Loucy (cell line): ENCODE measurements around the gene TDRD12.
"Not testable (repeated sequence)": the region's sequence is repeated elsewhere in the genome, so short reads cannot be mapped to it uniquely, and the experiment has no call there.

ENCODE experiments used
- H2AFZ ChIP-seq: fragments of 200-600 bp; sonication (generic); 2 replicates; pipeline ENCODE4 v1.6.0; 2016; ENCODE audit warnings: antibody characterized with exemption, mild to moderate bottlenecking, low read length, moderate library complexity
- H3F3A ChIP-seq: fragments of 200-600 bp; 2 replicates; pipeline ENCODE4 v1.6.0; 2016; ENCODE audit warnings: antibody characterized with exemption, low read depth, mild to moderate bottlenecking
- H3K27me3 ChIP-seq: fragments of 200-600 bp; sonication (generic); 2 replicates; pipeline ENCODE4 v1.6.1; 2014; ENCODE audit warnings: low read length, mild to moderate bottlenecking; ENCODE audit not compliant: insufficient read depth, poor library complexity, severe bottlenecking
- H3K36me3 ChIP-seq: fragments of 200-600 bp; sonication (generic); 2 replicates; pipeline ENCODE4 v1.6.1; 2016; ENCODE audit warnings: low read length; ENCODE audit not compliant: insufficient read depth
- H3K4me1 ChIP-seq: fragments of 200-600 bp; sonication (generic); 2 replicates; pipeline ENCODE4 v1.5.1; 2014; ENCODE audit warnings: low read length, mild to moderate bottlenecking; ENCODE audit not compliant: insufficient read depth, poor library complexity, severe bottlenecking
- H3K4me2 ChIP-seq: fragments of 200-600 bp; sonication (generic); 2 replicates; pipeline ENCODE4 v1.6.0; 2014; ENCODE audit warnings: antibody characterized with exemption, low read length, low read depth, mild to moderate bottlenecking; ENCODE audit not compliant: poor library complexity, severe bottlenecking
- H3K4me3 ChIP-seq: fragments of 200-600 bp; sonication (generic); 2 replicates; pipeline ENCODE4 v1.5.1; 2014; ENCODE audit warnings: low read length, mild to moderate bottlenecking, mixed read lengths; ENCODE audit not compliant: poor library complexity, severe bottlenecking
- H3K79me2 ChIP-seq: fragments of 200-600 bp; sonication (generic); 2 replicates; pipeline ENCODE4 v1.6.1; 2014; ENCODE audit warnings: low read length; ENCODE audit not compliant: insufficient read depth
- H3K9ac ChIP-seq: fragments of 200-600 bp; sonication (generic); 2 replicates; pipeline ENCODE4 v1.6.0; 2014; ENCODE audit warnings: mild to moderate bottlenecking, low read depth, low read length, moderate library complexity; ENCODE audit not compliant: poor library complexity, severe bottlenecking
- H3K9me2 ChIP-seq: fragments of 200-600 bp; sonication (generic); replicated peaks from 2 replicates; pipeline ENCODE4 v1.6.1; 2016; ENCODE audit warnings: low read depth, low read length, mixed read lengths
- H3K9me3 ChIP-seq: fragments of 200-600 bp; sonication (generic); 2 replicates; pipeline ENCODE4 v1.6.1; 2014; ENCODE audit warnings: mild to moderate bottlenecking, antibody characterized with exemption, low read length, low read depth; ENCODE audit not compliant: insufficient read depth
- H4K20me1 ChIP-seq: fragments of 200-600 bp; sonication (generic); 2 replicates; pipeline ENCODE4 v1.6.0; 2014; ENCODE audit warnings: antibody characterized with exemption, low read length, mild to moderate bottlenecking; ENCODE audit not compliant: insufficient read depth, poor library complexity, severe bottlenecking
- EZH2phosphoT487 ChIP-seq: fragments of 200-600 bp; IDR thresholded peaks from 2 replicates; pipeline ENCODE4 v1.6.1; 2018; ENCODE audit warnings: antibody characterized with exemption, mild to moderate bottlenecking, moderate library complexity, borderline replicate concordance
- TF ChIP-seq, protein P1 (sequence below): fragments of 200-600 bp; sonication (generic); conservative IDR thresholded peaks from 2 replicates; pipeline ENCODE4 v1.5.1; 2014; ENCODE audit warnings: mild to moderate bottlenecking, antibody characterized with exemption, low read length

The TDRD12 gene

GRCh38 chr19:32711747-32712146 is 7.8 kb upstream of the TDRD12 start:
- Histone ChIP-seq H3K9me3 (no peaks in the 10 kb centered on the region; the same call in 1 of the 2 replicates), H3K4me1 (peaks cover 8% of the 10 kb centered on the region), H4K20me1 (no peaks in the 10 kb centered on the region), H3K9me2 (no peaks in the 10 kb centered on the region), H3K9ac (no peak overlapping the region), H3K36me3 (peaks cover 29% of the 10 kb centered on the region), H3K4me2 (no peak overlapping the region), H3K4me3 (no peak overlapping the region), H3F3A (no peaks in the 10 kb centered on the region), H2AFZ (no peak overlapping the region), H3K79me2 (peaks cover 13% of the 10 kb centered on the region), H3K27me3 (no peaks in the 10 kb centered on the region)
- TF ChIP-seq, protein P1, sequence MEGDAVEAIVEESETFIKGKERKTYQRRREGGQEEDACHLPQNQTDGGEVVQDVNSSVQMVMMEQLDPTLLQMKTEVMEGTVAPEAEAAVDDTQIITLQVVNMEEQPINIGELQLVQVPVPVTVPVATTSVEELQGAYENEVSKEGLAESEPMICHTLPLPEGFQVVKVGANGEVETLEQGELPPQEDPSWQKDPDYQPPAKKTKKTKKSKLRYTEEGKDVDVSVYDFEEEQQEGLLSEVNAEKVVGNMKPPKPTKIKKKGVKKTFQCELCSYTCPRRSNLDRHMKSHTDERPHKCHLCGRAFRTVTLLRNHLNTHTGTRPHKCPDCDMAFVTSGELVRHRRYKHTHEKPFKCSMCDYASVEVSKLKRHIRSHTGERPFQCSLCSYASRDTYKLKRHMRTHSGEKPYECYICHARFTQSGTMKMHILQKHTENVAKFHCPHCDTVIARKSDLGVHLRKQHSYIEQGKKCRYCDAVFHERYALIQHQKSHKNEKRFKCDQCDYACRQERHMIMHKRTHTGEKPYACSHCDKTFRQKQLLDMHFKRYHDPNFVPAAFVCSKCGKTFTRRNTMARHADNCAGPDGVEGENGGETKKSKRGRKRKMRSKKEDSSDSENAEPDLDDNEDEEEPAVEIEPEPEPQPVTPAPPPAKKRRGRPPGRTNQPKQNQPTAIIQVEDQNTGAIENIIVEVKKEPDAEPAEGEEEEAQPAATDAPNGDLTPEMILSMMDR, result no peak
- TF ChIP-seq EZH2phosphoT487, result no peak

GRCh38 chr19:32716203-32716602 is 3.4 kb upstream of the TDRD12 start:
- H3K4me2 ChIP-seq, H3K9me2 ChIP-seq, H2AFZ ChIP-seq, H3F3A ChIP-seq, H3K4me3 ChIP-seq, H3K79me2 ChIP-seq, H4K20me1 ChIP-seq, H3K9me3 ChIP-seq, H3K9ac ChIP-seq, H3K27me3 ChIP-seq: not testable (repeated sequence)
- H3K36me3 ChIP-seq, result peaks cover 19% of the 10 kb centered on the region
- H3K4me1 ChIP-seq, result peaks cover 11% of the 10 kb centered on the region

DNA sequence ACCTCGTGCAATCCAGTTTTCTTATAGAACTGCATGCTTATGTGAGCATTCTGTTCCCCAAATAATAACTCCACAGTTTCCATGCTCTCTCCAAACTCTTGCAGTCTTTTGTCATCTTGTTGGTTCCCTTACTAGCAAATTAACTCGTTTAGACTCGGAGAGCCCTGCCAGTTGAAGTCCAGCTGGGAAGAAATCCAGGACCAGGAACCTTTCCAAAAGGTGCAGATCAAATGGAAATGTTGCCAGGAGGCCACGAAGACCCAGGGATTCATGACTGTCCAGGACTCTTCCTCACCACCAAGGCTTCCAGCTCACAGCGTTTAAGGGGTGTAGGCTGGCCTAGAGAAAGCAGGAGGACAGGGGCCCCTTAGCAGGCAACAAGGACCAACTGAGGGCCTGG is 2.1 kb upstream of the TDRD12 start:
- Histone ChIP-seq H3K79me2 (no peaks in the 10 kb centered on the region), H3K9me2 (no peaks in the 10 kb centered on the region), H3K9ac (no peak overlapping the region), H3K36me3 (peaks cover 11% of the 10 kb centered on the region), H3F3A (no peaks in the 10 kb centered on the region), H3K4me1 (peaks cover 11% of the 10 kb centered on the region), H3K4me3 (no peak overlapping the region), H3K4me2 (no peak overlapping the region), H2AFZ (no peak overlapping the region), H4K20me1 (no peaks in the 10 kb centered on the region), H3K27me3 (no peaks in the 10 kb centered on the region), H3K9me3 (no peaks in the 10 kb centered on the region)
- TF ChIP-seq, protein P1, result no peak
- no peak for TF ChIP-seq EZH2phosphoT487

DNA sequence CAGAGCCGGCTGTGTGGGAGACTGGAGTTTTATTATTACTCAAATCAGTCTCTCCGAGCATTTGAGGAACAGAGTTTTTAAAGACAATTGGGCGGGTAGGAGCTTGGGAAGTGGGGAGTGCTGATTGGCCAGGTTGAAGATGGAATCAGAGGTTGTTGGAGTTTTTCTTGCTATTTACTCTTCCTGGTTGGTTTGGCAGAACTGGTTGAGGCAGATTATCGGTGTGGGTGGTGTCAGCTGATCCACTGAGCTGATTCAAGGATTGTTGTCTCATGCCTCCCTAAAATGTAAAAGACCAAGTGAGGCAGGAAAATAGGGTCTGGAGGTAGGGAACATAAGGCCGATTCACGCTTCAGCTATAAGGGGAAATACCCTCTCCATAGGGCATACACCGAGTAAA is 1.3 kb upstream of the TDRD12 start:
- no peak for TF ChIP-seq EZH2phosphoT487
- TF ChIP-seq, protein P1, result no peak
- H3K9me3 ChIP-seq, result no peaks in the 10 kb centered on the region
- H3K4me1 ChIP-seq, result peaks cover 11% of the 10 kb centered on the region
- H3K27me3 ChIP-seq, result no peaks in the 10 kb centered on the region
- peaks cover 5% of the 10 kb centered on the region; the same call in 1 of the 2 replicates for H3K36me3 ChIP-seq
- H3K4me3 ChIP-seq, result no peak overlapping the region
- H2AFZ ChIP-seq, result no peak overlapping the region
- no peaks in the 10 kb centered on the region for H3K79me2 ChIP-seq
- no peaks in the 10 kb centered on the region for H4K20me1 ChIP-seq
- H3K4me2 ChIP-seq, result no peak overlapping the region
- no peaks in the 10 kb centered on the region for H3K9me2 ChIP-seq
- H3K9ac ChIP-seq, result no peak overlapping the region
- no peaks in the 10 kb centered on the region for H3F3A ChIP-seq
